ENCODE measurements around the gene SSX1.

DNA sequence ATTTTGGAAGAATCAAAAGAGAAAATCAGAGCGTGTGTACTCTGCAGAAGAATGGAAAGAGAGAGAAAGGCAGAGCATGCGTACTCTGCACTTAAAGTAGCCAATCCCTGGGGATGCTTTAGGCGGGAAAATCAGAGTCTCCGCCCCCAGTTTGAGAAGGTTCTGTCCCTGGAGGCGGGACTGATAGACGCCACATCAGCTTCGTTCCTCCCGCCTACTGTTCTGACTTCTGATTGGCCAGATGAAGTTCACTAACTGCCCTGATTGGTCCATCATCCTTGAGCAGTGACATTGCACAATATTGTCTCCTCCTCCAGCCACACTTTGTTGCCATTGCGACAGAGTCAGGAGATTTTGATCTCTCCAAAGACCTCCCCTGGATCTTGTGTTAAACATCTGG, 23.8 kb downstream of the SSX1 start:
- TF ChIP-seq POLR2A (IDR thresholded peaks at IDR 0.05) = no peak
- TF ChIP-seq, protein P1, sequence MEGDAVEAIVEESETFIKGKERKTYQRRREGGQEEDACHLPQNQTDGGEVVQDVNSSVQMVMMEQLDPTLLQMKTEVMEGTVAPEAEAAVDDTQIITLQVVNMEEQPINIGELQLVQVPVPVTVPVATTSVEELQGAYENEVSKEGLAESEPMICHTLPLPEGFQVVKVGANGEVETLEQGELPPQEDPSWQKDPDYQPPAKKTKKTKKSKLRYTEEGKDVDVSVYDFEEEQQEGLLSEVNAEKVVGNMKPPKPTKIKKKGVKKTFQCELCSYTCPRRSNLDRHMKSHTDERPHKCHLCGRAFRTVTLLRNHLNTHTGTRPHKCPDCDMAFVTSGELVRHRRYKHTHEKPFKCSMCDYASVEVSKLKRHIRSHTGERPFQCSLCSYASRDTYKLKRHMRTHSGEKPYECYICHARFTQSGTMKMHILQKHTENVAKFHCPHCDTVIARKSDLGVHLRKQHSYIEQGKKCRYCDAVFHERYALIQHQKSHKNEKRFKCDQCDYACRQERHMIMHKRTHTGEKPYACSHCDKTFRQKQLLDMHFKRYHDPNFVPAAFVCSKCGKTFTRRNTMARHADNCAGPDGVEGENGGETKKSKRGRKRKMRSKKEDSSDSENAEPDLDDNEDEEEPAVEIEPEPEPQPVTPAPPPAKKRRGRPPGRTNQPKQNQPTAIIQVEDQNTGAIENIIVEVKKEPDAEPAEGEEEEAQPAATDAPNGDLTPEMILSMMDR (IDR thresholded peaks at IDR 0.05) = no peak

All from testis (tissue), 2 donors.